T-helper 2 cell treated with Interferon-gamma antibody and Interleukin-4, amounts not matched to agents 100 ng/mL and 5 ng/mL, for 36 hours (primary cell): Measurements from ENCODE around the gene ZNF48. TPM values are rescaled to one million over a fixed set of nuclear protein-coding genes. Genes with fewer than 3 reads are reported as not detected.

Experiments
- intact Hi-C: fragments of 100-400 bp; cut with micrococcal nuclease; formaldehyde crosslinking; loops from one replicate; pipeline ENCODE4 v1.15.1; 2023
- total RNA-seq: library from RNA; stranded (reverse); gene quantifications from 2 replicates; pipeline ENCODE4 v1.2.3, GENCODE V29; 2022

Gene ZNF48
- total RNA-seq, result 11.8 and 12.4 TPM in 2 replicates

GRCh38 chr16:30395155-30395991, at the start of gene ZNF48:
ZNF48 (plus strand) TSS chr16:30395420; CDS start chr16:30395795, 375 bp downstream.
- intact Hi-C loops, result no loop called here

- intact Hi-C loops, result no loop called here
Measured at GRCh38 chr16:30346286-30346685, 48.9 kb upstream of the ZNF48 start.

GRCh38 chr16:30348113-30348512, 47.1 kb upstream of the ZNF48 start:
- intact Hi-C loops, result no loop called here

GRCh38 chr16:30348929-30349328, 46.3 kb upstream of the ZNF48 start:
- intact Hi-C loops, result no loop called here

- intact Hi-C loops, result no loop called here
Measured at GRCh38 chr16:30349675-30350074, 45.5 kb upstream of the ZNF48 start.

GRCh38 chr16:30350134-30350871, 44.9 kb upstream of the ZNF48 start:
- intact Hi-C loops, result no loop called here

- intact Hi-C loops, result no loop called here
Measured at GRCh38 chr16:30351001-30351441, 44.2 kb upstream of the ZNF48 start.

GRCh38 chr16:30351586-30352419, 43.4 kb upstream of the ZNF48 start:
- intact Hi-C loops, result no loop called here

- intact Hi-C loops, result no loop called here
Measured at GRCh38 chr16:30352488-30353401, 42.5 kb upstream of the ZNF48 start.

- intact Hi-C loops, result loop anchor here (2.0 kb wide), 1 partner anchor 19 kb away; no protein-coding TSS in a partner anchor
Measured at GRCh38 chr16:30353438-30354129, 41.6 kb upstream of the ZNF48 start.

- intact Hi-C loops, result loop anchor here (1.0 to 5.0 kb wide), 3 partner anchors 16 to 53 kb away; partner anchors contain the start of genes TBC1D10B and ZNF771
Measured at GRCh38 chr16:30354423-30355143, 40.6 kb upstream of the ZNF48 start.

- intact Hi-C loops, result loop anchor here (1.0 to 5.0 kb wide), 3 partner anchors 15 to 52 kb away; partner anchors contain the start of genes TBC1D10B and ZNF771
Measured at GRCh38 chr16:30355144-30355953, 39.9 kb upstream of the ZNF48 start, which contains the start of gene CD2BP2. CD2BP2 (minus strand) TSS chr16:30355308; CDS start chr16:30354681, 627 bp downstream.

GRCh38 chr16:30355954-30356308, 39.3 kb upstream of the ZNF48 start:
- intact Hi-C loops, result loop anchor here (1.0 to 5.0 kb wide), 3 partner anchors 14 to 51 kb away; partner anchors contain the start of genes TBC1D10B and ZNF771

- intact Hi-C loops, result loop anchor here (5.0 kb wide), 1 partner anchor 51 kb away; the partner anchor contains the start of gene ZNF771
Measured at GRCh38 chr16:30356401-30357084, 38.7 kb upstream of the ZNF48 start.

- intact Hi-C loops, result loop anchor here (5.0 kb wide), 1 partner anchor 50 kb away; the partner anchor contains the start of gene ZNF771
Measured at GRCh38 chr16:30357085-30357714, 38.0 kb upstream of the ZNF48 start.
